ENCODE measurements around the gene PRDM16. TPM values are rescaled to one million over a fixed set of nuclear protein-coding genes. Genes with fewer than 3 reads are reported as not detected.

Gene PRDM16
- total and polyA plus RNA-seq, 2 of the 4 experiments (the other 2 are of a cell fraction), result 0.02 TPM; not detected in 1

DNA sequence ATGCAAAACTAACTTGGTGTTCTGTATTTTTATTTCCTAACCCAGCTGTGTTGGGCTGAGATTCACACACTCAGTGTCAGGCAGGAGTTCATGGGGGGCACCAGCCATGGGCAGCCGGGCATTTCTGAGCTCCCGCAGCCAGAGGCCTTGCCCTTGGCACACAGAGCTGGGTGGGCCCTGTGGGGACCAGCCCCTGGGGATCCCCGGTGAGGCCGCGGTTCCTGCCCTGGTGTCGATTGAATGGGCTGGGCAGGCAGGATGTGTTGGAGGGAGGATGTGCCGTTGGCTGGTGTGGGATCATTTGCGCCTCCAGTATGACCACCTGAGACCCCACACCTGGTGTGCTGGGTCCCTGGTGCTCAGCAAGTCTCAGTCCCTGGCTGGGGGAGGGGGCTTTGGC, 91.0 kb downstream of the PRDM16 start:
- Histone ChIP-seq H3K4ac (ENCODE audit: low read depth, low read length) (no peak overlapping the region), H3K79me1 (ENCODE audit: low read depth in 1 of 2, low read length in 2 of 2) (no peaks in the 10 kb centered on the region), H3K23ac (ENCODE audit: low read depth, low read length) (no peak overlapping the region), H3K18ac (ENCODE audit: low read depth, low read length) (no peak overlapping the region), H2BK120ac (ENCODE audit: low read depth, low read length) (no peak overlapping the region), H2AK5ac (ENCODE audit: low read depth, low read length) (no peak overlapping the region), H2BK5ac (ENCODE audit: low read depth, low read length, poor library complexity, severe bottlenecking) (no peak overlapping the region), H4K20me1 (ENCODE audit: insufficient read depth, low read length) (no peaks in the 10 kb centered on the region), H3K36me3 (ENCODE audit: control insufficient read depth, insufficient read depth, low read length) (no peaks in the 10 kb centered on the region), H4K8ac (ENCODE audit: low read depth in 2 of 2, low read length in 2 of 2) (no peak overlapping the region), H3K9me1 (ENCODE audit: insufficient read depth, low read length) (no peaks in the 10 kb centered on the region), H2BK20ac (ENCODE audit: low read depth, low read length) (no peak overlapping the region), H4K5ac (ENCODE audit: low read depth, low read length) (no peak overlapping the region), H2AFZ (replicated peaks; ENCODE audit: low read length, poor library complexity) (no peak overlapping the region), H3K4me2 (ENCODE audit: low read depth, low read length) (no peak overlapping the region), H3K56ac (ENCODE audit: extremely low read depth, insufficient read depth, low read length) (no peak overlapping the region), H3K4me1 (ENCODE audit: control insufficient read depth, insufficient read depth, low read length) (no peaks in the 10 kb centered on the region), H2BK15ac (ENCODE audit: low read depth, low read length) (no peak overlapping the region), H3K9ac (ENCODE audit: low read depth, low read length) (no peak overlapping the region), H3K4me3 (ENCODE audit: insufficient read depth, low read depth, low read length) (no peak overlapping the region), H4K91ac (ENCODE audit: insufficient read depth, low read depth, low read length) (no peak overlapping the region), H2AK9ac (replicated peaks; ENCODE audit: low read depth, low read length, poor library complexity) (no peak overlapping the region), H3K27ac (ENCODE audit: insufficient read depth, low read length) (no peak overlapping the region), H3K9me3 (ENCODE audit: control insufficient read depth, insufficient read depth, low read length) (peaks cover 12% of the 10 kb centered on the region), H3K14ac (replicated peaks; ENCODE audit: low read depth, low read length) (no peak overlapping the region), H3K27me3 (ENCODE audit: control insufficient read depth, insufficient read depth, low read length) (no peaks in the 10 kb centered on the region)
- BruUV-seq (replicated peaks), result no TSS peak
- ATAC-seq (ENCODE audit: low read depth), result no peak
- CTCF ChIA-PET, result no interaction called here
- dilution Hi-C loops (cut with HindIII; ENCODE audit: low sequenced_read_pairs, unreplicated experiment), result no loop called here
- TF ChIP-seq CHD1 (IDR thresholded peaks at IDR 0.05; ENCODE audit: low read depth, low read length) (no peak), MXI1 (IDR thresholded peaks at IDR 0.05; ENCODE audit: borderline replicate concordance, low read depth, low read length) (no peak), MAFK (IDR thresholded peaks at IDR 0.05; ENCODE audit: low read depth, low read length) (no peak), RAD21 (IDR thresholded peaks at IDR 0.05; ENCODE audit: low read length) (no peak), CEBPB (IDR thresholded peaks at IDR 0.05; ENCODE audit: low read depth, low read length) (no peak), SMC3 (IDR thresholded peaks at IDR 0.05; ENCODE audit: low read depth, low read length) (no peak), MAZ (IDR thresholded peaks at IDR 0.05; ENCODE audit: borderline replicate concordance, low read depth, low read length) (no peak), BHLHE40 (IDR thresholded peaks at IDR 0.05; ENCODE audit: low read depth, low read length) (no peak), RFX5 (IDR thresholded peaks at IDR 0.05; ENCODE audit: low read depth, low read length) (no peak), NFE2L2 (IDR thresholded peaks at IDR 0.05; ENCODE audit: low read depth, low read length) (no peak)
- TF ChIP-seq, protein P1, sequence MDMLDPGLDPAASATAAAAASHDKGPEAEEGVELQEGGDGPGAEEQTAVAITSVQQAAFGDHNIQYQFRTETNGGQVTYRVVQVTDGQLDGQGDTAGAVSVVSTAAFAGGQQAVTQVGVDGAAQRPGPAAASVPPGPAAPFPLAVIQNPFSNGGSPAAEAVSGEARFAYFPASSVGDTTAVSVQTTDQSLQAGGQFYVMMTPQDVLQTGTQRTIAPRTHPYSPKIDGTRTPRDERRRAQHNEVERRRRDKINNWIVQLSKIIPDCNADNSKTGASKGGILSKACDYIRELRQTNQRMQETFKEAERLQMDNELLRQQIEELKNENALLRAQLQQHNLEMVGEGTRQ (IDR thresholded peaks at IDR 0.05; ENCODE audit: low read depth, low read length), result no peak
- TF ChIP-seq, protein P2, sequence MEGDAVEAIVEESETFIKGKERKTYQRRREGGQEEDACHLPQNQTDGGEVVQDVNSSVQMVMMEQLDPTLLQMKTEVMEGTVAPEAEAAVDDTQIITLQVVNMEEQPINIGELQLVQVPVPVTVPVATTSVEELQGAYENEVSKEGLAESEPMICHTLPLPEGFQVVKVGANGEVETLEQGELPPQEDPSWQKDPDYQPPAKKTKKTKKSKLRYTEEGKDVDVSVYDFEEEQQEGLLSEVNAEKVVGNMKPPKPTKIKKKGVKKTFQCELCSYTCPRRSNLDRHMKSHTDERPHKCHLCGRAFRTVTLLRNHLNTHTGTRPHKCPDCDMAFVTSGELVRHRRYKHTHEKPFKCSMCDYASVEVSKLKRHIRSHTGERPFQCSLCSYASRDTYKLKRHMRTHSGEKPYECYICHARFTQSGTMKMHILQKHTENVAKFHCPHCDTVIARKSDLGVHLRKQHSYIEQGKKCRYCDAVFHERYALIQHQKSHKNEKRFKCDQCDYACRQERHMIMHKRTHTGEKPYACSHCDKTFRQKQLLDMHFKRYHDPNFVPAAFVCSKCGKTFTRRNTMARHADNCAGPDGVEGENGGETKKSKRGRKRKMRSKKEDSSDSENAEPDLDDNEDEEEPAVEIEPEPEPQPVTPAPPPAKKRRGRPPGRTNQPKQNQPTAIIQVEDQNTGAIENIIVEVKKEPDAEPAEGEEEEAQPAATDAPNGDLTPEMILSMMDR (conservative IDR thresholded peaks at IDR 0.05; ENCODE audit: low read depth, low read length), result no peak
- intact Hi-C loops (cut with micrococcal nuclease), result no loop called here
- whole genome bisulfite sequencing, 2 experiments (ENCODE audit: extremely low coverage in 2 of 2, insufficient read length in 1 of 2), result no CpG with 5 or more reads among the region's 8 CpGs
- POLR2A ChIA-PET (ENCODE audit: unreplicated experiment), result no interaction called here
- DNase-seq, result no peak
- in situ Hi-C loops (cut with MboI; ENCODE audit: low sequenced_read_pairs), result no loop called here
